ENCODE measurements around the gene CDK18. TPM values are rescaled to one million over a fixed set of nuclear protein-coding genes. Genes with fewer than 3 reads are reported as not detected.

Gene CDK18
- total RNA-seq, 4 donors from 2014 or later, result 4.8 to 12.9 (median 9.9) TPM

GRCh38 chr1:205580140-205580922, 75.9 kb downstream of the CDK18 start:
- Histone ChIP-seq H3K4me1 (peaks cover 0 to 9% (median 3%) of the 10 kb centered on the region in 4 donors), H3K4me3 (no peak overlapping the region), H3K27ac (replicated peaks in 1 of 4) (no peak overlapping the region), H3K36me3 (no peaks in the 10 kb centered on the region), H3K27me3 (peaks cover 0 to 36% (median 0%) of the 10 kb centered on the region in 4 donors), H3K9me3 (no peaks in the 10 kb centered on the region)
- intact Hi-C loops (cut with DNase I), result no loop called here
- 81% methylated on average over 12 of the region's 15 CpGs for WGBS
- TF ChIP-seq POLR2A (IDR thresholded peaks at IDR 0.05; ENCODE audit: low read depth) (no peak), POLR2AphosphoS5 (IDR thresholded peaks at IDR 0.05) (no peak), EP300 (IDR thresholded peaks at IDR 0.05) (no peak), CTCF (IDR thresholded peaks at IDR 0.05) (no peak)
- DNase-seq (ENCODE audit: extremely low spot score), result no peak

- 79% methylated on average over 3 of the region's 3 CpGs for WGBS
- intact Hi-C loops (cut with DNase I), result no loop called here
Observed at GRCh38 chr1:205580923-205581180, 76.4 kb downstream of the CDK18 start.

DNA sequence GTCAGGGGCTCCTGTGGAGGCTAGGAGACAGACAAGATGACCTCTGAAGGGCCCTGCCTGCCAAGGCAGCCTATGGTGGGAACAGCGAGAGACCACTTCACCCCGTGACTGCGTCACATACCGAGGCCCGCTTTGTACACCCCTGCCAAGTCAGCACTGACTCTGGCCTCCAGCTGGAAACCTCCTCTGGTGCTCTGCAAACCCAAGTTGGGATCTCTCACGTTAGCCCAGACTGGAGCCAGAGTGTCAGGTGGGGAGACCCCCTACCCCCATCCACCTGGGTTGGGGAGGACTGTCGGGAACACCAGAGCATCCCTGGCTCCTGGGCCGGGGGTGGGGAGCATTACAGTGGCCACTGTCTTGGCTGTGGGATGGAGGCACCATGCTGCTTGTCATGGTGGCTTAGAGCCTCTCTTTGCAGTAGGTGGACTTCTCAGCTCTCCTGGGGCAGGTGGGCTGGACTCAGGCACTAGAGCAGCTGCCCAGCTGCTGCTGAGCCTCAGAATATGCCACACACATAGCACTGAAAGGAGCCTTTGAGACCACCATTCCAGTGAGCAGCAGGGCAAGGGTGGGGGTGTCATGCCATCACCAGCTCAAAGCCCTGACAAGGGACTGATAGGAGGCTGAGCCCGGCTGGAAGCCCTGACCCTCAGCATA, 77.0 kb downstream of the CDK18 start:
- Histone ChIP-seq H3K27me3 (peaks cover 0 to 28% (median 0%) of the 10 kb centered on the region in 4 donors), H3K36me3 (no peaks in the 10 kb centered on the region), H3K27ac (replicated peaks in 1 of 4) (peak overlapping the region in 3 of 4 donors; percentile 11 to 26 (median 21)), H3K4me1 (peaks cover 0 to 9% (median 3%) of the 10 kb centered on the region in 4 donors), H3K9me3 (no peaks in the 10 kb centered on the region), H3K4me3 (no peak overlapping the region)
- WGBS, result 91% methylated on average over 6 of the region's 9 CpGs
- TF ChIP-seq POLR2AphosphoS5 (IDR thresholded peaks at IDR 0.05) (no peak), EP300 (IDR thresholded peaks at IDR 0.05) (no peak), CTCF (IDR thresholded peaks at IDR 0.05) (no peak), POLR2A (IDR thresholded peaks at IDR 0.05; ENCODE audit: low read depth) (no peak)
- no peak for DNase-seq (ENCODE audit: extremely low spot score)
- intact Hi-C loops (cut with DNase I), result no loop called here

More at GRCh38 chr1:205580923-205581180, 76.4 kb downstream of the CDK18 start:
- TF ChIP-seq POLR2A (IDR thresholded peaks at IDR 0.05; ENCODE audit: low read depth), result no peak
- TF ChIP-seq POLR2AphosphoS5 (IDR thresholded peaks at IDR 0.05), result no peak
- Histone ChIP-seq H3K27me3 (peaks cover 0 to 31% (median 0%) of the 10 kb centered on the region in 4 donors), H3K27ac (replicated peaks in 1 of 4) (no peak overlapping the region), H3K36me3 (no peaks in the 10 kb centered on the region), H3K4me1 (peaks cover 0 to 9% (median 3%) of the 10 kb centered on the region in 4 donors), H3K9me3 (no peaks in the 10 kb centered on the region), H3K4me3 (no peak overlapping the region)
- DNase-seq (ENCODE audit: extremely low spot score), result no peak

- WGBS, result 62% methylated on average over 11 of the region's 11 CpGs
- Histone ChIP-seq H3K9me3 (no peaks in the 10 kb centered on the region), H3K4me3 (no peak overlapping the region), H3K27me3 (peaks cover 0 to 28% (median 0%) of the 10 kb centered on the region in 4 donors), H3K27ac (replicated peaks in 1 of 4) (peak overlapping the region in 3 of 4 donors; percentile 11 to 26 (median 21)), H3K4me1 (peaks cover 0 to 9% (median 3%) of the 10 kb centered on the region in 4 donors), H3K36me3 (no peaks in the 10 kb centered on the region)
- no peak for DNase-seq (ENCODE audit: extremely low spot score)
- intact Hi-C loops (cut with DNase I), result no loop called here
- TF ChIP-seq EP300 (IDR thresholded peaks at IDR 0.05), result no peak
- no peak for TF ChIP-seq POLR2AphosphoS5 (IDR thresholded peaks at IDR 0.05)
- no peak for TF ChIP-seq POLR2A (IDR thresholded peaks at IDR 0.05; ENCODE audit: low read depth)
- no peak for TF ChIP-seq CTCF (IDR thresholded peaks at IDR 0.05)
Observed at GRCh38 chr1:205582046-205582445, 77.6 kb downstream of the CDK18 start.

Small RNA genes within 50 kb of the gene (small RNA-seq; reads per million reads assigned to genes)
- 0 reads per million in 3 donors for gene RNU2-19P

Other genes starting within 250 kb of the CDK18 start
- gene NUAK2, start 182.9 kb upstream of the CDK18 start, total RNA-seq, result under 1 TPM; 0.42 to 0.86 (median 0.74) TPM
- gene KLHDC8A, start 147.7 kb upstream of the CDK18 start, total RNA-seq, result 1 to 10 TPM in 2 of 4 donors, under 1 TPM in 2; 0.32 to 2.0 (median 1.2) TPM
- not detected for gene LEMD1, start 82.6 kb upstream of the CDK18 start, total RNA-seq
- gene BLACAT1, start 48.6 kb upstream of the CDK18 start, total RNA-seq, result not detected
- 10 to 100 TPM; 18.7 to 23.2 (median 20.5) TPM for gene ELK4, start 127.3 kb downstream of the CDK18 start, total RNA-seq
- gene SLC45A3, start 175.8 kb downstream of the CDK18 start, total RNA-seq, result 1 to 10 TPM in 2 of 4 donors, under 1 TPM in 2; 0.86 to 1.7 (median 1.1) TPM
- 100 to 1,000 TPM; 111 to 120 (median 116) TPM for gene NUCKS1, start 245.5 kb downstream of the CDK18 start, total RNA-seq